K562 (cell line): Measurements from ENCODE around the gene GUCA1A. TPM values are rescaled to one million over a fixed set of nuclear protein-coding genes. Genes with fewer than 3 reads are reported as not detected.

Experiments used
- ATAC-seq: fragments of 200-7000 bp; cut with Tn5 transposase; 3 replicates; pipeline ENCODE4 v1.9.1; 2020; ENCODE audit warnings: moderate library complexity
- BruUV-seq: library from RNA; stranded (reverse); fragments of 400-500 nt; replicated peaks from 2 replicates; lab custom pipeline; 2021; lab: Mats Ljungman, UMichigan
- CTCF ChIA-PET: fragments of 300-600 bp; formaldehyde crosslinking; extraction: SDS; loops from one replicate; lab custom pipeline; 2021; ENCODE audit warnings: low intra/inter-chr PET ratio; lab: Yijun Ruan, JAX
- POLR2A ChIA-PET: fragments of 300-600, 350-650 bp; sonication (Branson Sonifier 250); formaldehyde crosslinking; extraction: SDS; loops from one replicate; lab custom pipeline; 2021; ENCODE audit warnings: antibody characterized with exemption, inconsistent platforms; lab: Yijun Ruan, JAX
- DNase-seq, 4 experiments: peaks; one replicate each; pipeline versions ENCODE4 v3.0.0 to v3.0.0-alpha.2; 2011 to 2018; ENCODE audit warnings: low spot score in 3 of 4, mixed read lengths in 3 of 4; ENCODE audit errors: extremely low read depth in 1 of 4
- FAIRE-seq: peaks from 2 replicates; lab custom pipeline; 2011; peaks lifted over from hg19 to GRCh38; lab: Jason Lieb, UNC
- H2AFZ ChIP-seq: 2 replicates; pipeline ENCODE4 v1.6.0; 2011; ENCODE audit warnings: low read depth, low read length, control low read depth, inconsistent platforms
- H3K27ac ChIP-seq: fragments of 200-600 bp; 3 replicates; pipeline ENCODE4 v1.8.0; 2011; ENCODE audit warnings: low read depth, mild to moderate bottlenecking, control low read depth, inconsistent platforms, low read length, moderate library complexity, mixed read lengths; ENCODE audit errors: extremely low read depth
- H3K27me3 ChIP-seq, 2 experiments: fragments of 300-600 bp in 1 of 2; 2 replicates in 1 of 2; 3 replicates in 1 of 2; pipeline versions ENCODE4 v1.6.0 to v1.8.0; 2011; ENCODE audit warnings: inconsistent platforms in 2 of 2, low read length in 2 of 2, mild to moderate bottlenecking in 1 of 2, mixed read lengths in 1 of 2, moderate library complexity in 1 of 2; ENCODE audit not compliant: control insufficient read depth in 2 of 2, insufficient read depth in 2 of 2
- H3K36me3 ChIP-seq: fragments of 300-600 bp; 3 replicates; pipeline ENCODE4 v1.8.0; 2011; ENCODE audit warnings: mild to moderate bottlenecking, low read length, inconsistent platforms; ENCODE audit not compliant: control insufficient read depth, insufficient read depth
- H3K4me1 ChIP-seq, 2 experiments: fragments of 200-600 bp in 1 of 2; replicated peaks in 1 of 2; 2 replicates in 1 of 2; 3 replicates in 1 of 2; pipeline versions ENCODE4 v1.5.1 to v1.8.0; 2011; ENCODE audit warnings: inconsistent platforms in 2 of 2, low read length in 2 of 2, mild to moderate bottlenecking in 1 of 2, mixed read lengths in 1 of 2, moderate library complexity in 1 of 2; ENCODE audit not compliant: control insufficient read depth in 2 of 2, insufficient read depth in 2 of 2
- H3K4me2 ChIP-seq: 2 replicates; pipeline ENCODE4 v1.6.1; 2011; ENCODE audit warnings: low read length, control low read depth, inconsistent platforms, mixed read lengths; ENCODE audit not compliant: insufficient read depth
- H3K4me3 ChIP-seq: fragments of 200-600 bp; sonication (generic), shearing (Covaris generic); 2 replicates; pipeline ENCODE4 v1.5.1; 2016; ENCODE audit warnings: control low read depth, inconsistent platforms
- H3K79me2 ChIP-seq: fragments of 200-600 bp; 3 replicates; pipeline ENCODE4 v1.8.0; 2011; ENCODE audit warnings: low read length, inconsistent platforms; ENCODE audit not compliant: control insufficient read depth, insufficient read depth
- H3K9ac ChIP-seq, 2 experiments: 2 replicates each; pipeline versions ENCODE4 v1.6.0 to v1.6.1; 2011; ENCODE audit warnings: low read depth in 2 of 2, low read length in 2 of 2, control low read depth in 1 of 2, inconsistent platforms in 1 of 2, mild to moderate bottlenecking in 1 of 2, mixed read lengths in 1 of 2; ENCODE audit not compliant: insufficient read depth in 1 of 2
- H3K9me1 ChIP-seq: one replicate; pipeline ENCODE4 v1.6.0; 2011; ENCODE audit warnings: inconsistent platforms, mild to moderate bottlenecking, low read length, moderate library complexity; ENCODE audit not compliant: control insufficient read depth, insufficient read depth
- H3K9me3 ChIP-seq: replicated peaks from 2 replicates; pipeline ENCODE4 v1.5.1; 2011; ENCODE audit warnings: low read depth, low read length, inconsistent platforms; ENCODE audit not compliant: control insufficient read depth, insufficient read depth
- H4K20me1 ChIP-seq: replicated peaks from 2 replicates; pipeline ENCODE4 v1.6.1; 2011; ENCODE audit warnings: low read length, inconsistent platforms, mixed read lengths; ENCODE audit not compliant: control insufficient read depth, insufficient read depth
- AFF1 ChIP-seq, 2 experiments: fragments of 450-650 bp; IDR thresholded peaks; 2 replicates each; pipeline ENCODE4 v1.6.1; 2018; ENCODE audit warnings: mild to moderate bottlenecking in 2 of 2, low read depth in 1 of 2; ENCODE audit not compliant: partially characterized antibody in 2 of 2
- AFF4 ChIP-seq: sonication (generic); formaldehyde crosslinking; IDR thresholded peaks from 2 replicates; pipeline ENCODE4 v1.8.0; 2023; ENCODE audit warnings: mild to moderate bottlenecking, missing genetic modification reagents
- BCOR ChIP-seq: fragments of 450-650 bp; IDR thresholded peaks from 2 replicates; pipeline ENCODE4 v1.6.1; 2016
- CREB1 ChIP-seq, 2 experiments: sonication (generic) in 1 of 2; formaldehyde crosslinking in 1 of 2; IDR thresholded peaks; 2 replicates each; pipeline versions ENCODE4 v1.6.1 to v1.8.0; 2012 to 2022; ENCODE audit warnings: inconsistent platforms in 1 of 2, mild to moderate bottlenecking in 1 of 2, missing genetic modification reagents in 1 of 2, moderate library complexity in 1 of 2
- KAT8 ChIP-seq: fragments of 450-650 bp; IDR thresholded peaks from 2 replicates; pipeline ENCODE4 v1.6.1; 2016; ENCODE audit warnings: low read depth, mild to moderate bottlenecking
- NFIX ChIP-seq: fragments of 250-450 bp; sonication (Bioruptor Pico); IDR thresholded peaks from 2 replicates; pipeline ENCODE4 v1.4.0; 2020; ENCODE audit warnings: low read depth, mild to moderate bottlenecking, moderate library complexity
- NFYB ChIP-seq: IDR thresholded peaks from 2 replicates; pipeline ENCODE4 v1.6.1; 2011; ENCODE audit warnings: mild to moderate bottlenecking, moderate library complexity; ENCODE audit not compliant: insufficient read length; ENCODE audit errors: extremely low read depth
- ZBTB33 ChIP-seq: sonication (generic); formaldehyde crosslinking; IDR thresholded peaks from 2 replicates; pipeline ENCODE4 v1.8.1; 2023; ENCODE audit warnings: mild to moderate bottlenecking, missing genetic modification reagents
- ZNF217 ChIP-seq: sonication (generic); formaldehyde crosslinking; IDR thresholded peaks from 2 replicates; pipeline ENCODE4 v1.8.0; 2022; ENCODE audit warnings: mild to moderate bottlenecking, missing genetic modification reagents
- ZNF668 ChIP-seq: fragments of 250-450 bp; sonication (Bioruptor Pico); IDR thresholded peaks from 2 replicates; pipeline ENCODE4 v1.8.0; 2022; ENCODE audit warnings: mild to moderate bottlenecking, inconsistent platforms
- ZNF717 ChIP-seq: fragments of 250-450 bp; sonication (Bioruptor Pico); IDR thresholded peaks from 2 replicates; pipeline ENCODE4 v1.5.0; 2021
- WGBS: fragments of 100-300 bp; shearing (Covaris generic); methylation state at CpG from one replicate; pipeline ENCODE4 v1.1.6; 2016; ENCODE audit warnings: low coverage, mixed read lengths; ENCODE audit not compliant: insufficient coverage; ENCODE audit errors: missing lambda C conversion rate; 5-methylcytosine and 5-hydroxymethylcytosine counted together
- in situ Hi-C: fragments of 300-500 bp; cut with MboI; formaldehyde crosslinking; loops from 4 replicates; pipeline ENCODE4 v1.15.0; 2018; ENCODE audit warnings: inconsistent platforms, mixed read lengths
- intact Hi-C: fragments of 100-400 bp; cut with micrococcal nuclease; formaldehyde crosslinking; loops from 2 replicates; pipeline ENCODE4 v1.14.2; 2022
- polyA plus RNA-seq, 8 experiments: library from polyadenylated mRNA; depleted of rRNA in 4 of 8; stranded (reverse) in 5 of 8; unstranded in 3 of 8; fragments of >200 nt; fragmentation: Nextera tagmentation in 2 of 8; fragmentation: Illumina TruSeq in 1 of 8; extraction: Ambion mirVana in 2 of 8; extraction: Trizol in 1 of 8; gene quantifications; 2 replicates each; pipeline versions ENCODE4 v1.2.1 to v1.2.3, GENCODE V29; 2011 to 2014; ENCODE audit warnings: inconsistent platforms in 1 of 8, missing spikeins in 1 of 8
- total RNA-seq, 7 experiments: library from RNA; depleted of rRNA in 6 of 7; stranded (reverse); fragments of >200 nt in 6 of 7; fragmentation: Illumina TruSeq in 2 of 7; extraction: Trizol in 2 of 7; gene quantifications; 2 replicates each; pipeline versions ENCODE4 v1.2.1 to v1.2.3, GENCODE V29; 2011 to 2021; ENCODE audit warnings: low replicate concordance in 1 of 7

GUCA1A gene
- total and polyA plus RNA-seq, 9 of the 15 experiments (the other 6 are each of a cell fraction or from before 2014, with no cell fraction given), result not detected

- no TSS peak for BruUV-seq
- intact Hi-C loops (no loop called here), in situ Hi-C loops (no loop called here)
- Histone ChIP-seq H3K9me3 (no peaks in the 10 kb centered on the region; the same call in 1 of the 2 replicates), H3K36me3 (no peaks in the 10 kb centered on the region), H3K27me3 (no peaks in the 10 kb centered on the region), H3K4me2 (no peak overlapping the region), H3K4me1 (peaks cover 0 to 5% of the 10 kb centered on the region in 2 experiments; a peak in 1 of 5 replicates), H3K4me3 (no peak overlapping the region), H2AFZ (no peak overlapping the region), H3K9ac (no peak overlapping the region), H3K79me2 (no peaks in the 10 kb centered on the region), H3K27ac (no peak overlapping the region), H4K20me1 (no peaks in the 10 kb centered on the region), H3K9me1 (no peaks in the 10 kb centered on the region)
- DNase-seq (no peak), FAIRE-seq (no peak), ATAC-seq (no peak)
- 57% methylated on average over 7 of the region's 7 CpGs for WGBS
- ChIA-PET POLR2A (interaction anchor here (1.0 to 3.5 kb wide), 3 partner anchors 11 to 42 kb away, joined by 3 to 11 read pairs (median 7); partner anchors contain the start of gene GUCA1B), CTCF (no interaction called here)
- no peak for TF ChIP-seq AFF4 (CRISPR knock-in tag)
- no peak for TF ChIP-seq ZNF217
- no peak for TF ChIP-seq NFIX
- TF ChIP-seq ZNF668 (CRISPR knock-in tag), result no peak
- no peak for TF ChIP-seq ZBTB33 (CRISPR knock-in tag)
- no peak for TF ChIP-seq AFF1 (IDR thresholded peaks at IDR 0.05; ENCODE audit: low read depth in 1 of 2, partially characterized antibody in 2 of 2)
- no peak for TF ChIP-seq ZNF717
- TF ChIP-seq NFYB, result no peak
- TF ChIP-seq KAT8, result no peak
- TF ChIP-seq CREB1 (IDR thresholded peaks at IDR 0.05), result no peak
- TF ChIP-seq CREB1 (CRISPR knock-in tag; IDR thresholded peaks at IDR 0.05), result no peak
- TF ChIP-seq BCOR, result peak; percentile 86
Observed at GRCh38 chr6:42171813-42172581, 1.2 kb upstream of the GUCA1A start.
